H1 (cell line): ENCODE measurements around the gene LYVE1. TPM values are rescaled to one million over a fixed set of nuclear protein-coding genes. Genes with fewer than 3 reads are reported as not detected.

Source experiments
- CTCF ChIA-PET: fragments of 300-600 bp; sonication (Branson Sonifier 250); formaldehyde crosslinking; loops from one replicate; lab custom pipeline; 2021; ENCODE audit not compliant: partially characterized antibody; lab: Charles Lee
- POLR2A ChIA-PET: fragments of 300-600 bp; sonication (Branson Sonifier 250); formaldehyde crosslinking; loops from one replicate; lab custom pipeline; 2021; ENCODE audit warnings: inconsistent platforms; ENCODE audit not compliant: partially characterized antibody; lab: Charles Lee
- DNase-seq, 2 experiments: peaks; one replicate each; pipeline versions ENCODE4 v3.0.0 to v3.0.0-alpha.2; 2010 to 2022; ENCODE audit warnings: low spot score in 2 of 2, low read depth in 1 of 2, mixed read lengths in 1 of 2
- FAIRE-seq: peaks from 2 replicates; lab custom pipeline; 2011; peaks lifted over from hg19 to GRCh38; lab: Jason Lieb, UNC
- H2AFZ ChIP-seq: 2 replicates; pipeline ENCODE4 v1.8.1; 2012; ENCODE audit warnings: low read length, inconsistent platforms
- H2AK5ac ChIP-seq: 2 replicates; pipeline ENCODE4 v1.6.1; 2013; ENCODE audit warnings: low read depth, low read length
- H2BK120ac ChIP-seq: replicated peaks from 2 replicates; pipeline ENCODE3; 2013; ENCODE audit warnings: low read depth, low read length, inconsistent platforms
- H2BK12ac ChIP-seq: 2 replicates; pipeline ENCODE4 v1.6.1; 2013; ENCODE audit warnings: low read depth, low read length
- H2BK15ac ChIP-seq: 2 replicates; pipeline ENCODE4 v1.6.1; 2013; ENCODE audit warnings: low read length
- H2BK20ac ChIP-seq: 2 replicates; pipeline ENCODE4 v1.6.1; 2013; ENCODE audit warnings: low read length
- H2BK5ac ChIP-seq: 2 replicates; pipeline ENCODE4 v1.6.1; 2013; ENCODE audit warnings: low read depth, low read length
- H3K14ac ChIP-seq: 2 replicates; pipeline ENCODE4 v1.6.1; 2013; ENCODE audit warnings: inconsistent platforms; ENCODE audit not compliant: insufficient read length
- H3K18ac ChIP-seq: 2 replicates; pipeline ENCODE4 v1.6.1; 2013; ENCODE audit warnings: low read length; ENCODE audit errors: extremely low read depth
- H3K23ac ChIP-seq: 2 replicates; pipeline ENCODE4 v1.6.1; 2013; ENCODE audit warnings: inconsistent platforms; ENCODE audit not compliant: insufficient read length
- H3K23me2 ChIP-seq: 2 replicates; pipeline ENCODE4 v1.6.1; 2013; ENCODE audit warnings: low read depth, low read length
- H3K27ac ChIP-seq: 2 replicates; pipeline ENCODE4 v1.6.1; 2011; ENCODE audit warnings: low read depth, low read length, inconsistent platforms
- H3K27me3 ChIP-seq, 4 experiments: replicated peaks in 1 of 4; 1 replicate in 1 of 4; 2 replicates in 3 of 4; pipeline versions ENCODE4 v1.6.1 to v1.8.1; 2011 to 2013; ENCODE audit warnings: low read length in 3 of 4, mild to moderate bottlenecking in 3 of 4, inconsistent platforms in 2 of 4, mixed read lengths in 2 of 4, moderate library complexity in 1 of 4; ENCODE audit not compliant: control insufficient read depth in 3 of 4, insufficient read depth in 3 of 4; ENCODE audit errors: extremely low read depth in 1 of 4
- H3K36me3 ChIP-seq, 4 experiments: 2 replicates each; pipeline versions ENCODE4 v1.6.1 to v1.8.1; 2011 to 2013; ENCODE audit warnings: mild to moderate bottlenecking in 4 of 4, low read length in 3 of 4, moderate library complexity in 2 of 4, control low read depth in 1 of 4, inconsistent platforms in 1 of 4; ENCODE audit not compliant: insufficient read depth in 4 of 4, control insufficient read depth in 2 of 4
- H3K4ac ChIP-seq: replicated peaks from 2 replicates; pipeline ENCODE3; 2013; ENCODE audit warnings: low read length, low read depth, mixed read lengths, inconsistent platforms; ENCODE audit not compliant: insufficient read length
- H3K4me1 ChIP-seq, 4 experiments: replicated peaks in 1 of 4; 1 replicate in 1 of 4; 2 replicates in 3 of 4; pipeline versions ENCODE4 v1.6.1 to v1.8.1; 2011 to 2013; ENCODE audit warnings: low read length in 3 of 4, inconsistent platforms in 2 of 4, mixed read lengths in 1 of 4; ENCODE audit not compliant: insufficient read depth in 4 of 4, control insufficient read depth in 3 of 4
- H3K4me2 ChIP-seq, 2 experiments: 2 replicates each; pipeline versions ENCODE4 v1.6.1 to v1.8.1; 2011 to 2013; ENCODE audit warnings: low read depth in 2 of 2, low read length in 2 of 2, control low read depth in 1 of 2, inconsistent platforms in 1 of 2, mild to moderate bottlenecking in 1 of 2; ENCODE audit not compliant: insufficient read depth in 1 of 2
- H3K4me3 ChIP-seq, 4 experiments: fragments of 200-600, 300-600 bp in 1 of 4; sonication (generic), shearing (Covaris generic), sonication (Bioruptor Twin) in 1 of 4; 2 replicates each; pipeline versions ENCODE4 v1.5.1 to v1.8.1; 2011 to 2016; ENCODE audit warnings: low read length in 4 of 4, low read depth in 3 of 4, control low read depth in 2 of 4, inconsistent platforms in 2 of 4, mild to moderate bottlenecking in 2 of 4, mixed read lengths in 1 of 4, moderate library complexity in 1 of 4; ENCODE audit not compliant: insufficient read depth in 2 of 4; ENCODE audit errors: extremely low read depth in 1 of 4
- H3K56ac ChIP-seq: replicated peaks from 2 replicates; pipeline ENCODE3; 2013; ENCODE audit warnings: low read depth, mild to moderate bottlenecking, mixed read lengths, low read length, inconsistent platforms; ENCODE audit not compliant: insufficient read length
- H3K79me1 ChIP-seq: 2 replicates; pipeline ENCODE4 v1.6.1; 2013; ENCODE audit warnings: low read depth, low read length, control low read depth
- H3K79me2 ChIP-seq, 2 experiments: 2 replicates each; pipeline versions ENCODE4 v1.6.1 to v1.8.1; 2012 to 2013; ENCODE audit warnings: low read length in 2 of 2, mild to moderate bottlenecking in 2 of 2, inconsistent platforms in 1 of 2; ENCODE audit not compliant: insufficient read depth in 2 of 2, control insufficient read depth in 1 of 2
- H3K9ac ChIP-seq, 4 experiments: replicated peaks in 1 of 4; 1 replicate in 1 of 4; 2 replicates in 3 of 4; pipeline versions ENCODE4 v1.6.1 to v1.8.1; 2011 to 2013; ENCODE audit warnings: low read depth in 3 of 4, low read length in 3 of 4, control low read depth in 2 of 4, mild to moderate bottlenecking in 2 of 4, moderate library complexity in 2 of 4, inconsistent platforms in 1 of 4; ENCODE audit errors: extremely low read depth in 1 of 4
- H3K9me3 ChIP-seq, 2 experiments: 2 replicates each; pipeline versions ENCODE4 v1.6.1 to v1.8.1; 2012 to 2013; ENCODE audit warnings: mild to moderate bottlenecking in 2 of 2, moderate library complexity in 2 of 2, control low read depth in 1 of 2, inconsistent platforms in 1 of 2, low read depth in 1 of 2, low read length in 1 of 2, mixed read lengths in 1 of 2; ENCODE audit not compliant: insufficient read depth in 2 of 2
- H4K20me1 ChIP-seq, 2 experiments: replicated peaks in 1 of 2; 2 replicates each; pipeline versions ENCODE3 to v1.8.1; 2011 to 2013; ENCODE audit warnings: inconsistent platforms in 2 of 2, low read length in 2 of 2, mild to moderate bottlenecking in 1 of 2; ENCODE audit not compliant: insufficient read depth in 2 of 2, control insufficient read depth in 1 of 2
- H4K5ac ChIP-seq: 2 replicates; pipeline ENCODE4 v1.6.1; 2013; ENCODE audit warnings: low read length, low read depth, mixed read lengths, inconsistent platforms; ENCODE audit not compliant: insufficient read length
- H4K8ac ChIP-seq: 2 replicates; pipeline ENCODE4 v1.8.0; 2013; ENCODE audit warnings: mild to moderate bottlenecking, moderate library complexity, low read length, inconsistent platforms; ENCODE audit not compliant: insufficient read depth; ENCODE audit errors: extremely low read depth
- H4K91ac ChIP-seq: replicated peaks from 2 replicates; pipeline ENCODE3; 2013; ENCODE audit warnings: low read length, mixed read lengths, inconsistent platforms; ENCODE audit not compliant: insufficient read length
- ASH2L ChIP-seq: fragments of 200-600, 300-600 bp; sonication (generic); IDR thresholded peaks from one replicate; pipeline ENCODE4 v1.7.1; 2017; ENCODE audit warnings: low read length
- BCL11A ChIP-seq, 2 experiments: IDR thresholded peaks; one replicate each; pipeline ENCODE4 v1.6.1; 2011; ENCODE audit warnings: low read depth in 2 of 2, low read length in 2 of 2, mild to moderate bottlenecking in 2 of 2
- CTBP2 ChIP-seq: IDR thresholded peaks from 2 replicates; pipeline ENCODE4 v1.7.0; 2011; ENCODE audit warnings: borderline replicate concordance, mild to moderate bottlenecking, moderate library complexity, mixed read lengths, low read length; ENCODE audit not compliant: insufficient read depth, insufficient read length
- EP300 ChIP-seq, 2 experiments: IDR thresholded peaks; 1 replicate in 1 of 2; 2 replicates in 1 of 2; pipeline ENCODE4 v1.6.1; 2011 to 2012; ENCODE audit warnings: low read depth in 2 of 2, low read length in 2 of 2, mild to moderate bottlenecking in 2 of 2, borderline replicate concordance in 1 of 2, inconsistent platforms in 1 of 2, moderate library complexity in 1 of 2
- EZH2 ChIP-seq: fragments of 200-600 bp; sonication (generic); IDR thresholded peaks from 2 replicates; pipeline ENCODE4 v1.7.1; 2012; ENCODE audit warnings: low read depth, mild to moderate bottlenecking, moderate library complexity, low read length, inconsistent platforms; ENCODE audit not compliant: severe bottlenecking
- NANOG ChIP-seq: IDR thresholded peaks from 2 replicates; pipeline ENCODE4 v1.6.1; 2011; ENCODE audit warnings: low read length, low read depth, mild to moderate bottlenecking, inconsistent platforms; ENCODE audit not compliant: insufficient read depth, poor library complexity, severe bottlenecking
- NRF1 ChIP-seq: IDR thresholded peaks from 2 replicates; pipeline ENCODE4 v1.6.1; 2011; ENCODE audit warnings: mild to moderate bottlenecking, low read depth, low read length, improper control_type of control experiment
- POLR2AphosphoS5 ChIP-seq: IDR thresholded peaks from 2 replicates; pipeline ENCODE4 v1.6.1; 2011; ENCODE audit warnings: low read depth, low read length
- SAP30 ChIP-seq: fragments of 300-600 bp; sonication (generic); IDR thresholded peaks from 2 replicates; pipeline ENCODE4 v1.7.1; 2012; ENCODE audit warnings: low read length, moderate library complexity, mild to moderate bottlenecking, inconsistent platforms; ENCODE audit not compliant: insufficient read depth, insufficient replicate concordance
- SRF ChIP-seq: IDR thresholded peaks from 2 replicates; pipeline ENCODE4 v1.6.1; 2011; ENCODE audit warnings: mild to moderate bottlenecking, low read depth, low read length, moderate library complexity
- TBP ChIP-seq: IDR thresholded peaks from 2 replicates; pipeline ENCODE4 v1.6.1; 2011; ENCODE audit warnings: low read depth, low read length, improper control_type of control experiment
- WGBS, 2 experiments: shearing (Covaris generic) in 1 of 2; methylation state at CpG; one replicate each; pipeline versions ENCODE4 v1.1.6 to v1.1.7; 2013 to 2015; ENCODE audit warnings: low lambda C conversion rate in 2 of 2, mixed read lengths in 2 of 2, inconsistent platforms in 1 of 2, low coverage in 1 of 2, missing lambda C conversion rate in 1 of 2; ENCODE audit not compliant: insufficient replicate concordance in 2 of 2, insufficient coverage in 1 of 2, insufficient read length in 1 of 2; ENCODE audit errors: extremely low coverage in 1 of 2, missing lambda C conversion rate in 1 of 2; 5-methylcytosine and 5-hydroxymethylcytosine counted together
- polyA plus RNA-seq, 7 experiments: library from polyadenylated mRNA; depleted of rRNA in 3 of 7; stranded (reverse) in 5 of 7; unstranded in 2 of 7; fragments of >200 nt in 5 of 7; fragments of 200-250 nt in 2 of 7; gene quantifications; 1 replicate in 5 of 7; 2 replicates in 1 of 7; 4 replicates in 1 of 7; pipeline versions ENCODE4 v1.2.1 to v1.2.3, GENCODE V29; 2011 to 2013; ENCODE audit warnings: missing spikeins in 2 of 7, mixed read lengths in 2 of 7
- total RNA-seq: library from RNA; stranded (reverse); fragmentation: NEBNext Ultra II Directional; extraction: Animal tissue kit (Norgen Biotek cat#: 25700); gene quantifications from 2 replicates; pipeline ENCODE4 v1.2.1, GENCODE V29; 2021
- TF ChIP-seq, protein P1 (sequence below): IDR thresholded peaks from 2 replicates; pipeline ENCODE4 v1.6.1; 2012; ENCODE audit warnings: low read length, inconsistent platforms

Gene LYVE1
- total and polyA plus RNA-seq, 2 of the 8 experiments (the other 6 are each of a cell fraction or from before 2014, with no cell fraction given), result 0.09 TPM; not detected in 1

DNA sequence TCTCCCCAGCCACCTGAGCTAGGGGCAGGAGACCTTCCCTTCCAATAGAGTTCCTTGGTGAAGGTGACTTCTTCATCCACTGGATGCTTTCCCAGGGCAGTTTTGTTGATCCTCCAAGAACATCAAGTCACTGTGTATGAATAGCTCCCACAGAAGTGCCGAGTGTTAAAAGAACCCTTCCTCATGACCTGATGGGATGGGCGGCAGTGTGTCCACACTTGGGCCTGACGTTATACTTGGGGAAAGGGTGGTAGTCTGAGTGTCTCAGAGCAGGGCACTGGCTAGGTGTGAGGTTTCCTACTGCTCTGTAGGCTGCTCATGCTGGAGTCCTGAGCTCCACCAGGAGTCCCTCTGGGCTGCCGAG is 7.6 kb upstream of the LYVE1 start:
- H3K4me3 ChIP-seq, result no peak overlapping the region
- no peaks in the 10 kb centered on the region for H4K20me1 ChIP-seq
- H3K9me3 ChIP-seq, result no peaks in the 10 kb centered on the region
- H2AFZ ChIP-seq, result no peak overlapping the region
- no peaks in the 10 kb centered on the region for H3K23me2 ChIP-seq
- no peak overlapping the region for H3K14ac ChIP-seq
- H2BK20ac ChIP-seq, result no peak overlapping the region
- H4K5ac ChIP-seq, result no peak overlapping the region
- no peaks in the 10 kb centered on the region for H3K79me1 ChIP-seq
- no peaks in the 10 kb centered on the region for H3K36me3 ChIP-seq
- no peak overlapping the region for H2BK120ac ChIP-seq
- no peak overlapping the region for H3K4ac ChIP-seq
- no peak overlapping the region for H3K23ac ChIP-seq
- no peak overlapping the region for H3K56ac ChIP-seq
- no peak overlapping the region for H2BK5ac ChIP-seq
- H3K4me1 ChIP-seq, result no peaks in the 10 kb centered on the region
- H3K27me3 ChIP-seq, result no peaks in the 10 kb centered on the region
- H3K4me2 ChIP-seq, result no peak overlapping the region
- no peak overlapping the region for H2BK15ac ChIP-seq
- 84% methylated on average over 4 of the region's 4 CpGs; no CpG with 5 or more reads in 1 of the 2 experiments for WGBS, 2 experiments
- no peak overlapping the region for H3K9ac ChIP-seq
- FAIRE-seq (no peak), DNase-seq (no peak)
- no peak overlapping the region for H4K8ac ChIP-seq
- no peak overlapping the region for H3K27ac ChIP-seq
- no peaks in the 10 kb centered on the region for H3K79me2 ChIP-seq
- ChIA-PET CTCF (interaction anchor here (0.7 to 2.0 kb wide), 5 partner anchors 9 to 161 kb away, joined by 3 to 6 read pairs (median 5); partner anchors contain the start of gene RNF141), POLR2A (no interaction called here)
- no peak overlapping the region for H3K18ac ChIP-seq
- no peak overlapping the region for H4K91ac ChIP-seq
- H2AK5ac ChIP-seq, result no peak overlapping the region
- no peak overlapping the region for H2BK12ac ChIP-seq
- TF ChIP-seq POLR2AphosphoS5 (no peak), NANOG (no peak), EZH2 (no peak), SAP30 (no peak), TBP (no peak), ASH2L (no peak), CTBP2 (no peak), BCL11A (IDR thresholded peaks at IDR 0.05; ENCODE audit: low read depth in 2 of 2, low read length in 2 of 2) (no peak), SRF (no peak), NRF1 (no peak), EP300 (IDR thresholded peaks at IDR 0.05; ENCODE audit: borderline replicate concordance in 1 of 2, low read depth in 2 of 2, low read length in 2 of 2) (no peak)
- TF ChIP-seq, protein P1, sequence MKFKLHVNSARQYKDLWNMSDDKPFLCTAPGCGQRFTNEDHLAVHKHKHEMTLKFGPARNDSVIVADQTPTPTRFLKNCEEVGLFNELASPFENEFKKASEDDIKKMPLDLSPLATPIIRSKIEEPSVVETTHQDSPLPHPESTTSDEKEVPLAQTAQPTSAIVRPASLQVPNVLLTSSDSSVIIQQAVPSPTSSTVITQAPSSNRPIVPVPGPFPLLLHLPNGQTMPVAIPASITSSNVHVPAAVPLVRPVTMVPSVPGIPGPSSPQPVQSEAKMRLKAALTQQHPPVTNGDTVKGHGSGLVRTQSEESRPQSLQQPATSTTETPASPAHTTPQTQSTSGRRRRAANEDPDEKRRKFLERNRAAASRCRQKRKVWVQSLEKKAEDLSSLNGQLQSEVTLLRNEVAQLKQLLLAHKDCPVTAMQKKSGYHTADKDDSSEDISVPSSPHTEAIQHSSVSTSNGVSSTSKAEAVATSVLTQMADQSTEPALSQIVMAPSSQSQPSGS, result no peak
